A172 (cell line): ENCODE measurements around the gene MEG3. TPM values are rescaled to one million over a fixed set of nuclear protein-coding genes. Genes with fewer than 3 reads are reported as not detected.

Experiments used
- DNase-seq: peaks from one replicate; pipeline ENCODE4 v3.0.0-alpha.2; 2015; ENCODE audit warnings: low spot score
- total RNA-seq: library from RNA; depleted of rRNA; stranded (reverse); fragments of >200 nt; shearing (Covaris generic); gene quantifications from 2 replicates; pipeline ENCODE4 v1.2.3, GENCODE V29; 2014

MEG3 gene
- total RNA-seq, 1 experiment from 2014 or later = not detected

GRCh38 chr14:100864960-100865681 is 39.2 kb downstream of the MEG3 start:
- peak; percentile 8 for DNase-seq

- no peak for DNase-seq
Measured at GRCh38 chr14:100865682-100866591, 40.0 kb downstream of the MEG3 start.

- DNase-seq = no peak
Measured at GRCh38 chr14:100866666-100867630, 41.0 kb downstream of the MEG3 start.

- no peak for DNase-seq
Measured at GRCh38 chr14:100867631-100868315, 41.9 kb downstream of the MEG3 start.

- no peak for DNase-seq
Measured at GRCh38 chr14:100868621-100869370, 42.9 kb downstream of the MEG3 start.

GRCh38 chr14:100871234-100872186 is 45.6 kb downstream of the MEG3 start:
- peak; percentile 71 for DNase-seq

- DNase-seq = no peak
Measured at GRCh38 chr14:100872259-100873095, 46.6 kb downstream of the MEG3 start.

GRCh38 chr14:100873096-100873482 is 47.2 kb downstream of the MEG3 start:
- no peak for DNase-seq

GRCh38 chr14:100874051-100874410 is 48.1 kb downstream of the MEG3 start:
- no peak for DNase-seq

GRCh38 chr14:100874411-100875091 is 48.6 kb downstream of the MEG3 start:
- no peak for DNase-seq

GRCh38 chr14:100875126-100875525 is 49.2 kb downstream of the MEG3 start:
- no peak for DNase-seq

- DNase-seq = no peak
Measured at GRCh38 chr14:100875861-100876590, 50.1 kb downstream of the MEG3 start.

- DNase-seq = no peak
Measured at GRCh38 chr14:100878271-100879146, 52.6 kb downstream of the MEG3 start.

GRCh38 chr14:100879194-100879593 is 53.3 kb downstream of the MEG3 start:
- no peak for DNase-seq

GRCh38 chr14:100879782-100880181 is 53.9 kb downstream of the MEG3 start:
- DNase-seq = no peak
